Transverse colon (tissue), 4 donors: ENCODE data around the gene MAN2A1.

Source experiments
- CTCF ChIP-seq, 5 experiments: fragments of 200-600 bp in 3 of 5; fragments of 450-650 bp in 2 of 5; sonication (generic) in 3 of 5; IDR thresholded peaks; 1 replicate in 2 of 5; 2 replicates in 3 of 5; pipeline ENCODE4 v1.5.1; 2016 to 2017; ENCODE audit warnings: antibody characterized with exemption in 5 of 5, inconsistent platforms in 3 of 5, mild to moderate bottlenecking in 2 of 5, moderate library complexity in 1 of 5
- EP300 ChIP-seq: sonication (generic); formaldehyde crosslinking; IDR thresholded peaks from one replicate; pipeline ENCODE4 v1.6.1; 2017; ENCODE audit warnings: antibody characterized with exemption, low read depth
- POLR2A ChIP-seq: fragments of 450-650 bp; IDR thresholded peaks from one replicate; pipeline ENCODE4 v1.6.1; 2016; ENCODE audit warnings: antibody characterized with exemption, mild to moderate bottlenecking, moderate library complexity
- POLR2AphosphoS5 ChIP-seq, 3 donors: sonication (generic); formaldehyde crosslinking; IDR thresholded peaks; one replicate each; pipeline ENCODE4 v1.6.1; 2016; ENCODE audit warnings: antibody characterized with exemption in 3 of 3

- TF ChIP-seq POLR2A (no peak), POLR2AphosphoS5 (IDR thresholded peaks at IDR 0.05) (no peak), EP300 (no peak), CTCF (IDR thresholded peaks at IDR 0.05) (no peak)
Measured at GRCh38 chr5:109829331-109829730, 139.6 kb downstream of the MAN2A1 start.
